T-cell (primary cell): ENCODE results near the gene TMEM145. TPM values are rescaled to one million over a fixed set of nuclear protein-coding genes. Genes with fewer than 3 reads are reported as not detected.
A peak's percentile ranks its signal among the peaks of the same experiment; 100 is the strongest.
"Not testable (repeated sequence)": the region's sequence is repeated elsewhere in the genome, so short reads cannot be mapped to it uniquely, and the experiment has no call there.

Experiments used
- ATAC-seq, 4 experiments: fragments of 200-7000 bp in 3 of 4; fragments of 150-1000 bp in 1 of 4; cut with Tn5 transposase; replicated peaks in 1 of 4; 1 replicate in 3 of 4; 2 replicates in 1 of 4; pipeline ENCODE4 v1.10.0; 2021; ENCODE audit warnings: moderate library complexity in 3 of 4, mild to moderate bottlenecking in 2 of 4, moderate number of reproducible peaks in 1 of 4
- CTCF ChIA-PET, 2 donors: fragments of 300-600 bp; sonication (Branson Sonifier 250); formaldehyde crosslinking; loops; one replicate each; lab custom pipeline; 2022; ENCODE audit warnings: antibody characterized with exemption in 2 of 2; lab: Charles Lee
- POLR2A ChIA-PET, 2 donors: fragments of 300-600 bp; sonication (Branson Sonifier 250); formaldehyde crosslinking; loops; one replicate each; lab custom pipeline; 2022; ENCODE audit warnings: antibody characterized with exemption in 2 of 2; lab: Charles Lee
- DNase-seq, 35 experiments: peaks; one replicate each; pipeline versions ENCODE4 v3.0.0 to v3.0.0-alpha.2; 2013 to 2023
- H3K27ac ChIP-seq: one replicate; pipeline ENCODE4 v1.5.1; 2013; ENCODE audit warnings: low read length
- H3K27me3 ChIP-seq, 2 experiments: replicated peaks in 1 of 2; 1 replicate in 1 of 2; 2 replicates in 1 of 2; pipeline versions ENCODE4 v1.6.1 to v1.7.0; 2013; ENCODE audit warnings: low read length in 1 of 2, mixed read lengths in 1 of 2; ENCODE audit not compliant: control insufficient read depth in 2 of 2, insufficient read depth in 2 of 2; ENCODE audit errors: extremely low read depth in 1 of 2
- H3K36me3 ChIP-seq, 2 donors: 1 replicate in 1 of 2; 2 replicates in 1 of 2; pipeline versions ENCODE4 v1.6.1 to v1.7.0; 2013; ENCODE audit warnings: low read length in 1 of 2; ENCODE audit not compliant: control insufficient read depth in 2 of 2, insufficient read depth in 1 of 2; ENCODE audit errors: extremely low read depth in 1 of 2
- H3K4me1 ChIP-seq, 2 experiments: 1 replicate in 1 of 2; 2 replicates in 1 of 2; pipeline versions ENCODE4 v1.6.1 to v1.7.0; 2013; ENCODE audit warnings: low read length in 2 of 2, mixed read lengths in 1 of 2; ENCODE audit not compliant: insufficient read depth in 2 of 2, control insufficient read depth in 1 of 2; ENCODE audit errors: extremely low read depth in 1 of 2
- H3K4me3 ChIP-seq, 2 donors: 1 replicate in 1 of 2; 2 replicates in 1 of 2; pipeline versions ENCODE4 v1.5.1 to v1.7.0; 2013; ENCODE audit warnings: mild to moderate bottlenecking in 2 of 2, low read length in 1 of 2, moderate library complexity in 1 of 2; ENCODE audit not compliant: control insufficient read depth in 1 of 2; ENCODE audit errors: extremely low read depth in 1 of 2
- H3K9me3 ChIP-seq: 2 replicates; pipeline ENCODE4 v1.7.0; 2013
- H3K27ac Mint-ChIP-seq, 2 donors: one replicate each; pipeline ENCODE4 v1.8.0; 2020 to 2021; ENCODE audit warnings: mild to moderate bottlenecking in 2 of 2, mixed read lengths in 2 of 2
- H3K27me3 Mint-ChIP-seq, 2 donors: one replicate each; pipeline ENCODE4 v1.8.0; 2021 to 2022; ENCODE audit warnings: mixed read lengths in 2 of 2
- H3K36me3 Mint-ChIP-seq: one replicate; pipeline ENCODE4 v1.8.0; 2021; ENCODE audit warnings: mixed read lengths
- H3K4me1 Mint-ChIP-seq, 3 donors: one replicate each; pipeline ENCODE4 v1.8.0; 2020 to 2022; ENCODE audit warnings: mixed read lengths in 3 of 3, mild to moderate bottlenecking in 1 of 3
- H3K4me3 Mint-ChIP-seq, 3 donors: one replicate each; pipeline ENCODE4 v1.8.0; 2020 to 2022; ENCODE audit warnings: mild to moderate bottlenecking in 3 of 3, mixed read lengths in 3 of 3, moderate library complexity in 3 of 3
- H3K9me3 Mint-ChIP-seq, 3 donors: one replicate each; pipeline ENCODE4 v1.8.0; 2020 to 2022; ENCODE audit warnings: mixed read lengths in 3 of 3
- WGBS: methylation state at CpG from one replicate; pipeline ENCODE4 v1.1.5; 2013; ENCODE audit warnings: missing lambda C conversion rate; ENCODE audit not compliant: insufficient coverage; 5-methylcytosine and 5-hydroxymethylcytosine counted together
- total RNA-seq, 35 experiments: library from RNA in 6 of 35; stranded (reverse) in 6 of 35; fragments of 120-200 nt in 1 of 35; gene quantifications; one replicate each; pipeline versions ENCODE4 v1.2.1 to v1.2.4 and lab custom pipeline; 2013 to 2026

Gene TMEM145
- total RNA-seq (not detected), total RNA-seq (lab: John Stamatoyannopoulos, UW) (0 to 0.25 (median 0) reads per million in 29 experiments)
- not detected for total RNA-seq (2013)

DNA sequence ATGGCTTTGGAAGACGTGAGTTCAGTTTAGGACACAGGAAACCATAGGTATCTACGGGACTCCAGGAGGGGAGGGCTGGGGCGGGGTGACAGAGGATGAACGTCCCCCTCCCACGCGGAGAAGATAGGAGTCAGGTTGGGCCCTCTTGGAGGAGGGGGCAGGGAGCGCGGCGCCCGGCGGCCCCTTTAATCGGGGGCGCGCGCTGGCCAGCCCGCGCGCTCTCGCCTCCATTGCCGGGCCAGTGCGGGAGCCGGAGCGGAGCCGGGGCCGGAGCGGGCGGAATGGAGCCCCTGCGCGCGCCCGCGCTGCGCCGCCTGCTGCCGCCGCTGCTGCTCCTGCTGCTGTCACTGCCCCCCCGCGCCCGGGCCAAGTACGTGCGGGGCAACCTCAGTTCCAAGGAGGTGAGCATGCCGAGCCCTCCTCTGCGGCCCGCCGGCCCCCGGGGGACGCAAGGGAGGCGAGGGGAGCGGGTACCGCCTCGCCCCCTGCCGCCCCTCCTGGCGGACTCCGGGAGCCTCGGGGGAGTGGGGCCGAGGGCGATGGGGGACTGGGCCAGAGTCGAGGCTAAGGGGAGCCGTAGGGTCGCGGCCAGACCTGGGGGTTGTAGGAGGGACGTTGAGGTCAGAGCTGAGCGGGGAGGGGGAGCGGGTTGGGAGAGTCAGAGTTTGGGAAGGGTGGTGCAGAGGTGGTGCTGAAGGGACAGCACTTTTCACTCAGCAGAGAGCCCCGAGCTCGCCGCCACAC lies at the start of gene TMEM145:
TSS of gene TMEM145 (plus strand) at position 214 of the 744 bp plus-strand sequence. CDS start at position 282, 68 bp downstream.
- 1% methylated on average over 63 of the region's 67 CpGs for WGBS
- POLR2A ChIA-PET = no interaction called here

DNA sequence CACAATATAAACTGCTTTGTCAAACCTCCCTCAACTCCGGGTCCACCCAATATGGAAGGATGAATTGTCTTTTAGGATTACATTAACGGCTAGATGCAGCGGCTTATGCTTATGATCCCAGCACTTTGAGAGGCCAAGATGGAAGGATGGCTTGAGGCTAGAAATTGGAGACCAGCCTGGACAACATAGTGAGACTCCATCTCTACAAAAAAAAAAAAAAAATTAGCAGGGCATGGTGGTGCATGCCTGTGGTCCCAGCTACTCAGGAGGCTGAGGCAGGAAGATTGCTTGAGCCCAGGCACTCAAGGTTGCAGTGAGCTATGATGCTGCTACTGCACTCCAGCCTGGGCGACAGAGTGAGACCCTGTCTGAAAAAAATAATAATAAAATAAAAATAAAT lies 47.0 kb upstream of the TMEM145 start:
- no CpG with 5 or more reads among the region's 4 CpGs for WGBS
- H3K9me3 Mint-ChIP-seq, H3K36me3 ChIP-seq, H3K27ac Mint-ChIP-seq, POLR2A ChIA-PET, CTCF ChIA-PET, H3K27me3 Mint-ChIP-seq, H3K4me3 Mint-ChIP-seq, H3K9me3 ChIP-seq, ATAC-seq, H3K27me3 ChIP-seq, H3K36me3 Mint-ChIP-seq, H3K4me3 ChIP-seq, DNase-seq, H3K27ac ChIP-seq: not testable (repeated sequence)
- peaks cover 18 to 24% of the 10 kb centered on the region in 2 experiments for H3K4me1 ChIP-seq
- H3K4me1 Mint-ChIP-seq = peaks cover 2 to 25% (median 23%) of the 10 kb centered on the region in 3 donors

More for the DNA sequence above, at the start of gene TMEM145:
- no peaks in the 10 kb centered on the region for H3K9me3 Mint-ChIP-seq
- CTCF ChIA-PET = no interaction called here
- H3K27me3 Mint-ChIP-seq = peaks cover 29 to 37% of the 10 kb centered on the region in 2 donors
- H3K36me3 ChIP-seq = no peaks in the 10 kb centered on the region
- ATAC-seq (peak; percentile 62 to 88 (median 68)), DNase-seq (peak in 11 of 35 experiments; percentile 21 to 54 (median 33))
- H3K27ac Mint-ChIP-seq = no peak within 1 kb of the TSS
- H3K4me3 Mint-ChIP-seq = peak within 1 kb of the TSS; percentile 53 to 73 (median 58)
- H3K36me3 Mint-ChIP-seq = no peaks in the 10 kb centered on the region
- peak within 1 kb of the TSS in 1 of 2 donors; percentile 48 for H3K4me3 ChIP-seq
- no peaks in the 10 kb centered on the region for H3K9me3 ChIP-seq
- peaks cover 11 to 19% (median 11%) of the 10 kb centered on the region in 3 donors for H3K4me1 Mint-ChIP-seq
- no peak within 1 kb of the TSS for H3K27ac ChIP-seq
- peaks cover 10 to 56% of the 10 kb centered on the region in 2 experiments for H3K27me3 ChIP-seq
- H3K4me1 ChIP-seq = peaks cover 0 to 24% of the 10 kb centered on the region in 2 experiments

DNA sequence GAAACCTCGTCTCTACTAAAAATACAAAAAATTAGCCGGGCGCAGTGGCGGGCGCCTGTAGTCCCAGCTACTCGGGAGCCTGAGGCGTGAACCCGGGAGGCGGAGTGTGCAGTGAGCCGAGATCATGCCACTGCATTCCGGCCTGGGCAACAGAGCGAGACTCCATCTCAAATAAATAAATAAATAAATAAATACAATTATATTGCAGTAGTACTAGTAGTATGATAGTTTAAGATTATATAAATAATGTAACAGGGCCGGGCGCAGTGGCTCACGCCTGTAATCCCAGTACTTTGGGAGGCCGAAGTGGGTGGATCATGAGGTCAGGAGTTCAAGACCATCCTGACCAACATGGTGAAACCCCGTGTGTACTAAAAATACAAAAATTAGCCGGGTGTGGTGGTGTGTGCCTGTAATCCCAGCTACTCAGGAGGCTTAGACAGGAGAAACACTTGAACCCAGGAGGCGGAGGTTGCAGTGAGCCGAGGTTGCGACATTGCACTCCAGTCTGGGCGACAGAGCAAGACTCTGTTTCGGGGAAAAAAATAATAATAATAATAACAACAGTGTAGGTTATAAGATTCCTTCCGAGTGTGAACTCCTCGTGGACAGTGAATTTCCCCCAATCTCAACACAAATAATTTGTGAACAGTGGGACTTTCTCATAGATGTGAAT lies 46.0 kb upstream of the TMEM145 start:
- DNase-seq, H3K27me3 ChIP-seq, H3K36me3 Mint-ChIP-seq, H3K36me3 ChIP-seq, H3K27ac Mint-ChIP-seq, ATAC-seq, H3K9me3 Mint-ChIP-seq, H3K9me3 ChIP-seq, H3K4me3 ChIP-seq, H3K27me3 Mint-ChIP-seq, H3K4me3 Mint-ChIP-seq: not testable (repeated sequence)
- H3K27ac ChIP-seq = peak overlapping the region; percentile 96
- H3K4me1 Mint-ChIP-seq = peaks cover 8 to 31% (median 29%) of the 10 kb centered on the region in 3 donors
- ChIA-PET POLR2A (interaction anchor here in 1 of 2 donors (0.7 kb wide), 1 partner anchor 10 kb away, joined by 5 read pairs; no protein-coding TSS in a partner anchor), CTCF (interaction anchor here in 1 of 2 donors (0.5 kb wide), 1 partner anchor 90 kb away, joined by 6 read pairs; no protein-coding TSS in a partner anchor)
- peaks cover 21 to 33% of the 10 kb centered on the region in 2 experiments for H3K4me1 ChIP-seq
- 93% methylated on average over 4 of the region's 25 CpGs for WGBS

DNA sequence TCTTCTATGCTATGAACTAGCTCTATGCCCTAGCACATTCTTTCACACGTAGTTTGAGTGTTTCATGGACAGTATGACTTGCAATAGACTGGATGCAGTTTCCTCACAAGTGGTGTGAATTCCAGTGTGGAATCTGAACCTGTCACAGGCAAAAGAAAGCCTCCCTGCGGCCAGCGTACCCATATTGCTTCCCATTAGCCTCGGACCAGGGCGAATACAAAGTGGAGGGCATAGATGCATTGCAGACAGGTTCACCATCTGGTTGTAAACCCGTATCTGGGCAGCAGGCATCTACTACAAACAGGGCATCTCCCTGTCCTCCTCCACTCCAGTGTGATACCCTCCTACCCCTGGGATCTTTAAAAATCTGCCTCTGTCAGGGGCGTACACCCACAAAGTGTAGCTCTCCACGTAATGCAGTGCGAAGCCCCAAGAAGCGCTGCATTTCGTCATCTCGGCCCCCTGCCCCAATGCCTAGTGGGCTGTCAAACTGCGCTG lies 45.4 kb upstream of the TMEM145 start:
- H3K27ac Mint-ChIP-seq = no peak overlapping the region
- POLR2A ChIA-PET = no interaction called here
- H3K9me3 ChIP-seq = no peaks in the 10 kb centered on the region
- H3K27me3 Mint-ChIP-seq = no peaks in the 10 kb centered on the region
- peaks cover 5 to 13% of the 10 kb centered on the region in 2 donors for H3K36me3 ChIP-seq
- H3K4me3 Mint-ChIP-seq = no peak overlapping the region
- DNase-seq = no peak
- CTCF ChIA-PET = interaction anchor here (0.5 to 0.6 kb wide), 2 partner anchors 27 to 91 kb away, joined by 3 to 6 read pairs; no protein-coding TSS in a partner anchor
- H3K4me1 Mint-ChIP-seq = peaks cover 8 to 31% (median 29%) of the 10 kb centered on the region in 3 donors
- H3K4me1 ChIP-seq = peaks cover 21 to 35% of the 10 kb centered on the region in 2 experiments
- H3K27ac ChIP-seq = peak overlapping the region; percentile 96
- peak overlapping the region; percentile 63 to 76 for H3K4me3 ChIP-seq
- H3K27me3 ChIP-seq = no peaks in the 10 kb centered on the region
- no peaks in the 10 kb centered on the region for H3K9me3 Mint-ChIP-seq
- peaks cover 3% of the 10 kb centered on the region for H3K36me3 Mint-ChIP-seq
- ATAC-seq = no peak
- WGBS = 17% methylated on average over 12 of the region's 13 CpGs

DNA sequence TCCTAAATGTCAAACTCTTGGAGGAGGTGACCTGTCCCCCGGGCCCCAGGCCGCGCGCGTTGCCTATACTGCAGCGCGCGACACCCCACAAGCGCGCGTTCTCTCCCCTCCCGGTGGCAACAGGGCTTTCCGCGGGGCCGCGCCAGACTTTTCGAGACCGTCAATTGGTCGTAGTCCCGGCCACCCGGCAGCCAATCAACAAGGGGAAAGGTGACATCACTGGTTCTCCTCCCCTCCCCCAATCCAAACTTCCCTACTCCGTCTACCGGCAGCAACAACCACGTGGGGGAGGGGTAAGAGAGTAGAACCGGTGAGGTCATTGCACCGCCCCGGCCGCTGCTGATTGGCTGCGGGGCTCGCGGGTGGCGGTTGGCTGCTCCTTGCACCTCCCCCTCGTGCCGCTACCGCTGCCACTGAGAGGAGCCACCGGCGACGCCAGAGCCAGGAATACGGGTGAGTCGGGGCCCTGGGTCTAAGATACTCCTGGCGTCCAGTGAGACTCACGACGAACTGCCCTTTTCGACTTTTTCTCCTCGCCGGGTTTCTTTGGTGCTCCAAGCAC lies 44.9 kb upstream of the TMEM145 start:
- CTCF ChIA-PET = interaction anchor here in 1 of 2 donors (0.6 kb wide), 1 partner anchor 27 kb away, joined by 3 read pairs; no protein-coding TSS in a partner anchor
- peaks cover 3% of the 10 kb centered on the region for H3K36me3 Mint-ChIP-seq
- peaks cover 21 to 36% of the 10 kb centered on the region in 2 experiments for H3K4me1 ChIP-seq
- under 1% methylated on average over 27 of the region's 46 CpGs for WGBS
- no peaks in the 10 kb centered on the region for H3K9me3 Mint-ChIP-seq
- H3K27ac ChIP-seq = peak overlapping the region; percentile 96
- POLR2A ChIA-PET = no interaction called here
- no peak overlapping the region for H3K4me3 Mint-ChIP-seq
- peak overlapping the region; percentile 76 to 94 for H3K4me3 ChIP-seq
- no peaks in the 10 kb centered on the region for H3K27me3 Mint-ChIP-seq
- H3K9me3 ChIP-seq = no peaks in the 10 kb centered on the region
- peaks cover 8 to 31% (median 31%) of the 10 kb centered on the region in 3 donors for H3K4me1 Mint-ChIP-seq
- DNase-seq = peak in 34 of 35 experiments; percentile 95 to 100 (median 99)
- H3K27ac Mint-ChIP-seq = no peak overlapping the region
- peak; percentile 69 to 72 (median 70) for ATAC-seq
- H3K27me3 ChIP-seq = no peaks in the 10 kb centered on the region
- H3K36me3 ChIP-seq = peaks cover 8 to 18% of the 10 kb centered on the region in 2 donors
